Bronchial epithelial cell (primary cell): ENCODE results near the gene TAC4. TPM values are rescaled to one million over a fixed set of nuclear protein-coding genes. Genes with fewer than 3 reads are reported as not detected.

ENCODE experiments used
- DNase-seq: peaks from one replicate; pipeline ENCODE4 v3.0.0-alpha.2; 2010; ENCODE audit warnings: low read depth
- FAIRE-seq: peaks from 2 replicates; lab custom pipeline; 2011; peaks lifted over from hg19 to GRCh38; lab: Jason Lieb, UNC
- H3K27me3 ChIP-seq: 2 replicates; pipeline ENCODE4 v1.5.1; 2011; ENCODE audit warnings: low read length; ENCODE audit not compliant: control insufficient read depth, insufficient read depth
- H3K36me3 ChIP-seq: 2 replicates; pipeline ENCODE4 v1.5.1; 2011; ENCODE audit warnings: low read length; ENCODE audit not compliant: control insufficient read depth, insufficient read depth
- H3K4me3 ChIP-seq: 2 replicates; pipeline ENCODE4 v1.5.1; 2011; ENCODE audit warnings: mild to moderate bottlenecking, low read depth, low read length, control low read depth
- total RNA-seq: library from RNA; depleted of rRNA; stranded (reverse); fragments of >200 nt; gene quantifications from 2 replicates; pipeline ENCODE4 v1.2.1, GENCODE V29; 2014
- TF ChIP-seq, protein P1 (sequence below): IDR thresholded peaks from 2 replicates; pipeline ENCODE4 v1.5.1; 2011; ENCODE audit warnings: mild to moderate bottlenecking, moderate library complexity, low read length, control low read depth, inconsistent platforms; ENCODE audit not compliant: insufficient read depth, severe bottlenecking

The TAC4 gene
- total RNA-seq, 1 donor from 2014 or later: not detected

DNA sequence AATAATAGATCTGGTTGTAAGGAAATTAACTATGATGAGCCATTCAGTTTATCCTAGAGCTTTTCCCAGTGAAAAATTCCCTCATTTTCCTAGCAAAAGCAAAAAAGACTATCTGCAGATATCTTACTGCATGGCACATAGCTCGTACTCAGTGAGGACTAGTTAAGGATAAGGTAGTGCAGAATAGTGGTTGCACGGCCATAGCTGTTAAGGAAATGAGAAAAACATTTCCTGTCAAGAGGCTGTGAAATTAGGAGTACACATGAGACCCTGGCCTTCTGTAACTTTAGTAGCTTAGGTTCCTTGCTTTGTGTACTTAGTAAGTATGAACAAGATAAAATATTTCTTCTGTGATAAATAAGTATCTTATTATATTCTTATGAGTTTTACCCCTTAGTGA is 49.1 kb downstream of the TAC4 start:
- peaks cover 10% of the 10 kb centered on the region for H3K36me3 ChIP-seq
- FAIRE-seq (no peak), DNase-seq (no peak)
- H3K27me3 ChIP-seq: no peaks in the 10 kb centered on the region
- TF ChIP-seq, protein P1, sequence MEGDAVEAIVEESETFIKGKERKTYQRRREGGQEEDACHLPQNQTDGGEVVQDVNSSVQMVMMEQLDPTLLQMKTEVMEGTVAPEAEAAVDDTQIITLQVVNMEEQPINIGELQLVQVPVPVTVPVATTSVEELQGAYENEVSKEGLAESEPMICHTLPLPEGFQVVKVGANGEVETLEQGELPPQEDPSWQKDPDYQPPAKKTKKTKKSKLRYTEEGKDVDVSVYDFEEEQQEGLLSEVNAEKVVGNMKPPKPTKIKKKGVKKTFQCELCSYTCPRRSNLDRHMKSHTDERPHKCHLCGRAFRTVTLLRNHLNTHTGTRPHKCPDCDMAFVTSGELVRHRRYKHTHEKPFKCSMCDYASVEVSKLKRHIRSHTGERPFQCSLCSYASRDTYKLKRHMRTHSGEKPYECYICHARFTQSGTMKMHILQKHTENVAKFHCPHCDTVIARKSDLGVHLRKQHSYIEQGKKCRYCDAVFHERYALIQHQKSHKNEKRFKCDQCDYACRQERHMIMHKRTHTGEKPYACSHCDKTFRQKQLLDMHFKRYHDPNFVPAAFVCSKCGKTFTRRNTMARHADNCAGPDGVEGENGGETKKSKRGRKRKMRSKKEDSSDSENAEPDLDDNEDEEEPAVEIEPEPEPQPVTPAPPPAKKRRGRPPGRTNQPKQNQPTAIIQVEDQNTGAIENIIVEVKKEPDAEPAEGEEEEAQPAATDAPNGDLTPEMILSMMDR: no peak
- no peak overlapping the region for H3K4me3 ChIP-seq

- Histone ChIP-seq H3K27me3 (no peaks in the 10 kb centered on the region), H3K36me3 (peaks cover 10% of the 10 kb centered on the region), H3K4me3 (no peak overlapping the region)
- no peak for FAIRE-seq
- TF ChIP-seq, protein P1: no peak
- no peak for DNase-seq
Observed at GRCh38 chr17:49798182-49798581, 49.7 kb downstream of the TAC4 start.

- H3K36me3 ChIP-seq: peaks cover 15% of the 10 kb centered on the region
- TF ChIP-seq, protein P1: no peak
- no peaks in the 10 kb centered on the region for H3K27me3 ChIP-seq
- FAIRE-seq (no peak), DNase-seq (no peak)
- no peak overlapping the region for H3K4me3 ChIP-seq
Observed at GRCh38 chr17:49795372-49795771, 52.5 kb downstream of the TAC4 start.

DNA sequence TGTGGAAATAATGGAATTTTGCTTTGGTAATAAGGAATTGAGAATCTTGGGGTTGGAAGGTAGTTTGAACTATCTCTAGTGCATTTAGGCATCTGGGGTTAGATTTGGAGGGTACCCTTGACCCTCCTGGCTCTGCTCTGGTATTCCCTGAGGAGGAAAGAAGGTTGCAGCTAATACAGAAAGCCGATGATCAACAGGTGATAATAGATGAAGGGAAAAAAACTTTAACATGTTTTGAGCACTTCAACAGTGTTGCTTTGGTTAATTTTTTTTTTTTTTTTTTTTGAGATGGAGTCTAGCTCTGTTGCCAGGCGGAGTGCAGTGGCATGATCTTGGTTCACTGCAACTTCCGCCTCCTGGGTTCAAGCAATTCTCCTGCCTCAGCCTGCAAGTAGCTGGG is 54.6 kb downstream of the TAC4 start:
- no peaks in the 10 kb centered on the region for H3K27me3 ChIP-seq
- FAIRE-seq (no peak), DNase-seq (no peak)
- H3K4me3 ChIP-seq: no peak overlapping the region
- H3K36me3 ChIP-seq: peaks cover 15% of the 10 kb centered on the region
- TF ChIP-seq, protein P1: no peak

DNA sequence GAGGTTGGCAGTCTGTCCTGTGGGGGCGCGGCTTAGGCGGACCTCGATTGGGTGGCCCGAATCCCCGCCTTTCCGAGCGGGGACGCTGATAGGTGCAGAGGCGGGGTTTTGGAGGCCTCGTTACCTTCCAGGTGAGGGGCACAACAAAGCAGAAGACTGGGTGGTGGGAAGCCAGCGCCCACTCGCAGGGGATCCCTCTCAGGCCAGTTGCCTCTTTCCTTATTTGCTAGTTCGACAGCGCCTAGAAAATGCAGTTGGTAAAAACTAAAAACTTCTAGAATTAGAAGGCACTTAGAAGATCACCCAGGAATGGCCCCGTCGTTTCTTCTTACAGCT is 58.7 kb downstream of the TAC4 start:
- Histone ChIP-seq H3K27me3 (no peaks in the 10 kb centered on the region), H3K36me3 (peaks cover 9% of the 10 kb centered on the region), H3K4me3 (peak overlapping the region; percentile 77)
- TF ChIP-seq, protein P1: no peak
- FAIRE-seq (no peak), DNase-seq (no peak)

DNA sequence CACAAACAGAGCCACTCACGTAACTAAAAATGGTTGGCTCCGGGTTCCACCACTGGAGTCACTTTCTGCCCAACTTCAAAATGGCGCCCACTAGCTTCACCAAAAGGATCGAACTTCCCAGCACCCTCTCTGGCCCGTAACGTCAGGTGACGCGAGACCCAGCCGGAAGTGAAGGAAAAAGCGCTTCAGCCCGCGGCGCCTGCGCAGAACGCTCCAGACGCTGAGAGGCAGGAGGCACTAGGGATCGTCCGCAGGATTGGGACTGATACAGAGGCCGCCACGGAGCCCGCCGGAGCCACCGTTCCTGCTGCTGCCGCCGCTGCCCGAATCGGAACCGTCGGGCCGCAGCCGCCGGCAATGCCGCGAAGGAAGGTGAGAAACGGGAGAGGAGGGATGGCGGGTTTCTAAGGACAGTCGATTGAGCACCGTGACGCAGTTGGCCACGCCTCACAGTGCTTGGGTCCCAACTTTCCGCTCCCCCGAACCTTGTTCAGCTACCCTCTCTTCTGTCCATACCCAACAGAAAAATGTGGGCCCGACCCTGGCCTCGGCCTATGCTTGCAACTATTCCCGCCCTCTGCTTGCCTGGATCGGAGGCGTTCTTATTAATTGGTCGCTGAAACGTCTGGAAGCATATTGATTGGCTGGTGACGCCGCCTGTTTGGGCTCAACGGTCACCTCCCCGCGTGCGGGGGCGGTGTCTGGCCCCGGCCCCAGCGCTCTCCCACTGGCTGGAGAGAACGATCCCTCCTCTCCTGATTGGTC is 59.2 kb downstream of the TAC4 start, which contains the start of gene KAT7:
TSS of gene KAT7 (plus strand) at position 204 of the 765 bp plus-strand sequence. CDS start at position 358, 154 bp downstream.
- TF ChIP-seq, protein P1: no peak
- peak; percentile 97 for DNase-seq
- peak; percentile 73 for FAIRE-seq
- Histone ChIP-seq H3K27me3 (no peaks in the 10 kb centered on the region), H3K4me3 (peak within 1 kb of the TSS; percentile 77), H3K36me3 (peaks cover 9% of the 10 kb centered on the region)
